Activated CD4-positive, alpha-beta T cell treated with anti-CD3 and anti-CD28 coated beads for 1 hour (primary cell): Measurements from ENCODE around the gene NOTCH3.

Experiments
- DNase-seq: peaks from one replicate; pipeline ENCODE4 v3.0.0-alpha.2; 2020

Gene NOTCH3

GRCh38 chr19:15122331-15123030, 78.3 kb downstream of the NOTCH3 start:
- DNase-seq, result no peak

GRCh38 chr19:15120135-15121026, 80.4 kb downstream of the NOTCH3 start:
- DNase-seq, result no peak

GRCh38 chr19:15118789-15119494, 81.9 kb downstream of the NOTCH3 start:
- DNase-seq, result no peak

- no peak for DNase-seq
Measured at GRCh38 chr19:15118248-15118647, 82.5 kb downstream of the NOTCH3 start.

GRCh38 chr19:15116856-15117255, 83.9 kb downstream of the NOTCH3 start:
- DNase-seq, result no peak

GRCh38 chr19:15115762-15116615, 84.8 kb downstream of the NOTCH3 start:
- DNase-seq, result no peak

GRCh38 chr19:15115080-15115479, 85.7 kb downstream of the NOTCH3 start:
- no peak for DNase-seq

- no peak for DNase-seq
Measured at GRCh38 chr19:15114153-15114540, 86.6 kb downstream of the NOTCH3 start.

- no peak for DNase-seq
Measured at GRCh38 chr19:15113245-15114152, 87.3 kb downstream of the NOTCH3 start.

GRCh38 chr19:15112385-15112784, 88.4 kb downstream of the NOTCH3 start:
- no peak for DNase-seq

- no peak for DNase-seq
Measured at GRCh38 chr19:15111758-15112157, 89.0 kb downstream of the NOTCH3 start.

- no peak for DNase-seq
Measured at GRCh38 chr19:15110418-15110815, 90.4 kb downstream of the NOTCH3 start.

- no peak for DNase-seq
Measured at GRCh38 chr19:15109768-15110417, 90.9 kb downstream of the NOTCH3 start.
